Mesenchymal stem cell (in vitro differentiated cells and primary cell): ENCODE data around the gene RPP25.
"Not testable (repeated sequence)": the region's sequence is repeated elsewhere in the genome, so short reads cannot be mapped to it uniquely, and the experiment has no call there.

ENCODE experiments used
- DNase-seq: peaks from one replicate; pipeline ENCODE4 v3.0.0-alpha.2; 2013
- H2AFZ ChIP-seq: one replicate; pipeline ENCODE4 v1.6.1; 2013; ENCODE audit warnings: low read depth, mild to moderate bottlenecking, control low read depth, inconsistent platforms, low read length, moderate library complexity
- H2AK5ac ChIP-seq: 2 replicates; pipeline ENCODE4 v1.6.1; 2013; ENCODE audit warnings: low read length, moderate library complexity, mild to moderate bottlenecking, inconsistent platforms; ENCODE audit not compliant: severe bottlenecking
- H2BK120ac ChIP-seq: one replicate; pipeline ENCODE4 v1.6.1; 2013; ENCODE audit warnings: low read depth, mild to moderate bottlenecking, inconsistent platforms, low read length, moderate library complexity
- H2BK12ac ChIP-seq, 2 experiments: one replicate each; pipeline ENCODE4 v1.6.1; 2013; ENCODE audit warnings: inconsistent platforms in 2 of 2, low read length in 2 of 2, mild to moderate bottlenecking in 2 of 2, moderate library complexity in 2 of 2, control low read depth in 1 of 2
- H2BK15ac ChIP-seq: one replicate; pipeline ENCODE4 v1.6.1; 2013; ENCODE audit warnings: mild to moderate bottlenecking, low read depth, inconsistent platforms; ENCODE audit not compliant: poor library complexity, severe bottlenecking
- H2BK5ac ChIP-seq: 2 replicates; pipeline ENCODE4 v1.6.1; 2013; ENCODE audit warnings: low read depth, mild to moderate bottlenecking, low read length, control low read depth, inconsistent platforms; ENCODE audit not compliant: poor library complexity, severe bottlenecking
- H3K14ac ChIP-seq, 2 experiments: one replicate each; pipeline ENCODE4 v1.6.1; 2013; ENCODE audit warnings: inconsistent platforms in 2 of 2, low read length in 2 of 2, control low read depth in 1 of 2, mild to moderate bottlenecking in 1 of 2, moderate library complexity in 1 of 2
- H3K18ac ChIP-seq, 2 experiments: one replicate each; pipeline ENCODE4 v1.6.1; 2013; ENCODE audit warnings: inconsistent platforms in 2 of 2, low read length in 2 of 2, control low read depth in 1 of 2, low read depth in 1 of 2, mild to moderate bottlenecking in 1 of 2
- H3K23ac ChIP-seq, 2 experiments: one replicate each; pipeline ENCODE4 v1.6.1; 2013; ENCODE audit warnings: inconsistent platforms in 2 of 2, low read length in 2 of 2, mild to moderate bottlenecking in 2 of 2, moderate library complexity in 2 of 2, control low read depth in 1 of 2
- H3K27ac ChIP-seq: 2 replicates; pipeline ENCODE4 v1.5.1; 2013; ENCODE audit warnings: mild to moderate bottlenecking, moderate library complexity, low read length, control low read depth, inconsistent platforms; ENCODE audit not compliant: poor library complexity, severe bottlenecking
- H3K27me3 ChIP-seq, 2 experiments: 2 replicates each; pipeline versions ENCODE4 v1.6.1 to v1.7.0; 2013; ENCODE audit warnings: low read length in 2 of 2, mild to moderate bottlenecking in 2 of 2, moderate library complexity in 2 of 2, control low read depth in 1 of 2, inconsistent platforms in 1 of 2; ENCODE audit not compliant: control insufficient read depth in 1 of 2, insufficient read depth in 1 of 2
- H3K36me3 ChIP-seq, 2 experiments: 2 replicates each; pipeline versions ENCODE4 v1.6.1 to v1.7.0; 2013; ENCODE audit warnings: low read length in 2 of 2, control low read depth in 1 of 2, inconsistent platforms in 1 of 2, low read depth in 1 of 2, mild to moderate bottlenecking in 1 of 2; ENCODE audit not compliant: insufficient read depth in 2 of 2, control insufficient read depth in 1 of 2
- H3K4ac ChIP-seq, 2 experiments: one replicate each; pipeline ENCODE4 v1.6.1; 2013; ENCODE audit warnings: inconsistent platforms in 2 of 2, low read length in 2 of 2, mild to moderate bottlenecking in 2 of 2, moderate library complexity in 2 of 2, control low read depth in 1 of 2, low read depth in 1 of 2
- H3K4me1 ChIP-seq: 2 replicates; pipeline ENCODE4 v1.6.1; 2013; ENCODE audit warnings: low read depth, low read length, control low read depth; ENCODE audit not compliant: control insufficient read depth, insufficient read depth
- H3K4me2 ChIP-seq: 2 replicates; pipeline ENCODE4 v1.6.1; 2013; ENCODE audit warnings: low read length, mild to moderate bottlenecking, inconsistent platforms; ENCODE audit not compliant: poor library complexity, severe bottlenecking
- H3K4me3 ChIP-seq, 2 experiments: 2 replicates each; pipeline versions ENCODE4 v1.5.1 to v1.7.0; 2013; ENCODE audit warnings: low read length in 2 of 2, mild to moderate bottlenecking in 2 of 2, control low read depth in 1 of 2, low read depth in 1 of 2; ENCODE audit not compliant: insufficient read depth in 1 of 2
- H3K79me1 ChIP-seq: replicated peaks from 2 replicates; pipeline ENCODE4 v1.6.1; 2013; ENCODE audit warnings: mild to moderate bottlenecking, control low read depth, low read length, inconsistent platforms; ENCODE audit not compliant: poor library complexity, severe bottlenecking
- H3K9ac ChIP-seq: 2 replicates; pipeline ENCODE4 v1.7.0; 2013; ENCODE audit warnings: mild to moderate bottlenecking, low read length, moderate library complexity
- H3K9me3 ChIP-seq: 2 replicates; pipeline ENCODE4 v1.7.0; 2013; ENCODE audit warnings: mild to moderate bottlenecking, low read length; ENCODE audit not compliant: control insufficient read depth
- H4K8ac ChIP-seq: one replicate; pipeline ENCODE4 v1.6.1; 2013; ENCODE audit warnings: inconsistent platforms, mild to moderate bottlenecking, low read length, moderate library complexity
- H4K91ac ChIP-seq: one replicate; pipeline ENCODE4 v1.6.1; 2013; ENCODE audit warnings: mild to moderate bottlenecking, low read length, inconsistent platforms
- WGBS: methylation state at CpG from one replicate; pipeline ENCODE4 v1.1.7; 2013; ENCODE audit warnings: mixed read lengths; 5-methylcytosine and 5-hydroxymethylcytosine counted together

The RPP25 gene

DNA sequence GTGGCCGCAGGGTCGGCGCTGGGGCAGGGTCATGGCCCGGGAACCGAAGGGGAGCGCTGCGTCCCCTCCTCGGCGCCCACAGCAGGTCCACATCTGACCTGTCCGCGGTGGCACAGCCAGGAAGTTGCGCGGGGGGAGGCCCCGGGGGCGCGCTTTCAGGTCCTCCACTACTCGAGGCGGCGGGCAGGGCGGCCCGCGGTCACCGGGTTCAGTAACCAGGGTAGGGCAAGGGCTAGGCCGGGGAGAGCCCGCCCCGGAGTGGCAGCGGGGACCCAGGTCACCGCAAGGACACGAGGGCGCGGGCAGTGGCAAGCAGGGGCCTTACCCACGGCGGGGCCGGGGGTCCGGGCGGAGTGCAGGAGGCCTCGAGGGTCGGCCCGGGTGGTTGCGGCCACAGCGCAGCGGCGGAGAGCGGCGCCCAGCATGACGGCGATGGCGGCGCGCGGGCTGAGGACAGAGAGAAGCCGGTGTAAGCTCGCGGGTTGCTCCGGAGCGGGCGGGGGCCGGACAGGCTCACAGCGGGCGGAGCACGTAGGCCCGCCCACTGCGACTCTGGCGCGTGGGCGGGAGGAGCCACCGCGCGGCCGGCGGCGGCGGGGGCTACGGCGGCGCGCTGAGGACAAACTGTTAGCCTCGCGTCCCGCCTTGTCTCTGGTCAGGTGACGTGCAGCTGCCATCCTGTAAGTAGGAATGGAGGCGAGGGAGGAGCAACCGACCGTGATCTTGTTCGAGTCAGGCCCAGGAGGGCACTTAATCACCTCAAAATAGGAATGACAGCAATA is 18.8 kb downstream of the RPP25 start, which contains the start of gene COX5A:
TSS of gene COX5A (minus strand) at position 484 of the 782 bp plus-strand sequence. CDS start at position 425, 59 bp downstream.
- Histone ChIP-seq H4K8ac (peak within 1 kb of the TSS; percentile 97), H3K4ac (peak within 1 kb of the TSS; percentile 93 to 96), H3K79me1 (no peaks in the 10 kb centered on the region), H2AK5ac (no peak within 1 kb of the TSS), H3K4me3 (peak within 1 kb of the TSS; percentile 100), H2BK12ac (peak within 1 kb of the TSS in 1 of 2 experiments; percentile 94), H2BK15ac (peak within 1 kb of the TSS; percentile 82), H3K36me3 (peaks cover 0 to 6% of the 10 kb centered on the region in 2 experiments), H4K91ac (peak within 1 kb of the TSS; percentile 93), H2BK120ac (peak within 1 kb of the TSS; percentile 82), H3K14ac (peak within 1 kb of the TSS in 1 of 2 experiments; percentile 99), H3K27me3 (no peaks in the 10 kb centered on the region), H3K23ac (peak within 1 kb of the TSS in 1 of 2 experiments; percentile 98), H3K27ac (peak within 1 kb of the TSS; percentile 3), H2BK5ac (peak within 1 kb of the TSS; percentile 71), H3K9ac (peak within 1 kb of the TSS; percentile 96), H3K4me2 (peak within 1 kb of the TSS; percentile 81), H3K18ac (peak within 1 kb of the TSS; percentile 88 to 98), H3K9me3 (no peaks in the 10 kb centered on the region), H2AFZ (peak within 1 kb of the TSS; percentile 98), H3K4me1 (peaks cover 3% of the 10 kb centered on the region)
- peak; percentile 94 for DNase-seq
- WGBS = under 1% methylated on average over 69 of the region's 85 CpGs

DNA sequence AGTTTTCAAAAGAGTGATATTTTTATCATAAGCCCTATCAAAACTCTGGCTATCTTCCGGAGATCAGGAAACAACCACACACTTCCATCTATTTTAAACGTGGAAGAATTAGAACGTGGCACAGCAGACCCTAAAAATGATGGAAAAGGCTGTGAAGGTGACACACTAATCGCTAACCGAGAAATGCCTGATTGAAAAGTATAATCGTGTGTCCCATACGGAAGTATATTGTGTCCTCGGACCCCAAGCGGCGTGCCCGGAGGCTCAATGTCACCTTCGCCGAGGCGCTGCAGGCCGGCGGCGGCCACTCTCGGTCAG is 19.3 kb downstream of the RPP25 start:
- H3K9me3 ChIP-seq = no peaks in the 10 kb centered on the region
- peak overlapping the region; percentile 98 for H2AFZ ChIP-seq
- peak overlapping the region in 1 of 2 experiments; percentile 99 for H3K14ac ChIP-seq
- WGBS = under 1% methylated on average over 17 of the region's 18 CpGs
- H3K36me3 ChIP-seq = peaks cover 0 to 6% of the 10 kb centered on the region in 2 experiments
- H3K4me3 ChIP-seq = peak overlapping the region; percentile 100
- H2BK12ac ChIP-seq = peak overlapping the region in 1 of 2 experiments; percentile 94
- peak overlapping the region; percentile 3 for H3K27ac ChIP-seq
- H3K18ac ChIP-seq = peak overlapping the region; percentile 88 to 98
- H3K4ac ChIP-seq = peak overlapping the region; percentile 93 to 96
- no peaks in the 10 kb centered on the region for H3K27me3 ChIP-seq
- no peak for DNase-seq
- no peak overlapping the region for H2BK5ac ChIP-seq
- H4K8ac ChIP-seq = peak overlapping the region; percentile 97
- no peak overlapping the region for H2AK5ac ChIP-seq
- H2BK15ac ChIP-seq = peak overlapping the region; percentile 82
- peak overlapping the region; percentile 96 for H3K9ac ChIP-seq
- H2BK120ac ChIP-seq = peak overlapping the region; percentile 82
- peak overlapping the region in 1 of 2 experiments; percentile 98 for H3K23ac ChIP-seq
- peak overlapping the region; percentile 81 for H3K4me2 ChIP-seq
- peak overlapping the region; percentile 93 for H4K91ac ChIP-seq
- peaks cover 3% of the 10 kb centered on the region for H3K4me1 ChIP-seq
- no peaks in the 10 kb centered on the region for H3K79me1 ChIP-seq

DNA sequence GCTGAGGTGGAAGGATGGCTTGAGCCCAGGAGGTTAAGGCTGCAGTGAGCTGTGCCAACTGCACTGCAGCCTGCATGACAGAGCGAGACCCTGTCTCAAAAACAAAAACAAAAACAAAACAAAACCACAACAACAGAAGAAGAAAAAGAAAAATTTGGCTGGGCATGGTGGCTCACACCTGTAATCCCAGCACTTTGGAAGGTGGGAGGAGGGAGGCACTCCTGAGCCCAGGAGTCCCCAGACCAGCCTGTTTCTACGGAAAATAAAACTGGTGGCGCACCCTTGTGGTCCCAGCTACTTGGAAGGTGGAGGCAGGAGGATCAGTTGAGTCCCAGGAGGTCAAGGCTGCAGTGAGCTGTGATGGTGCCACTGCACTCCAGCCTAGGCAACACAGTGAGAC is 21.4 kb downstream of the RPP25 start:
- Histone ChIP-seq H3K36me3 (peaks cover 8 to 12% of the 10 kb centered on the region in 2 experiments), H3K9ac (peak overlapping the region; percentile 15)
- not testable (repeated sequence) for H3K4ac ChIP-seq, H3K4me1 ChIP-seq, H2BK15ac ChIP-seq, DNase-seq, H3K27me3 ChIP-seq, H3K4me3 ChIP-seq, H4K91ac ChIP-seq, H3K14ac ChIP-seq, H2AK5ac ChIP-seq, H2AFZ ChIP-seq, H3K23ac ChIP-seq, H2BK120ac ChIP-seq, H3K79me1 ChIP-seq, H3K18ac ChIP-seq, H2BK5ac ChIP-seq, H3K27ac ChIP-seq, H3K9me3 ChIP-seq, H4K8ac ChIP-seq, H2BK12ac ChIP-seq, H3K4me2 ChIP-seq
- 82% methylated on average over 2 of the region's 3 CpGs for WGBS

DNA sequence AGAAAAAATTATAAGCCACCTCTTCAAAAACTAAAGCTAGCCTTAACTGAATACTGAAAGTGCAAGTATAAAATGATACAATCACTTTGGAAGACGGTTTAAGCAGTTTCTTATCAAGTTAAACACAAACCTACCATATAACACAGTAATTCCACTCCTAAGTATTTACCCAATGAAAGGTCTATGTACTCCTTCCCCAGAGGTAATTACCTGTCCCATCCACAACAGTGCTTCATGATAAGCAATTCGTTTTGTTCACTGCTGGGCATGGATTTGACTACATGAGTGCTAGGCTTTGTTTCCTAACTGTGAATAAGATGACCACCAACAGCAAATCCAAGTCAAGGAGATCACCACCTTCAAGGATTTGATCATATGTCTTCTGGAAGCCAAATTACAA is 23.0 kb downstream of the RPP25 start:
- no peak overlapping the region for H3K9ac ChIP-seq
- DNase-seq = no peak
- H3K4ac ChIP-seq = no peak overlapping the region
- H3K4me1 ChIP-seq = peaks cover 3% of the 10 kb centered on the region
- no peak overlapping the region for H3K27ac ChIP-seq
- H3K9me3 ChIP-seq = no peaks in the 10 kb centered on the region
- no peak overlapping the region for H4K91ac ChIP-seq
- no peak overlapping the region for H2BK12ac ChIP-seq
- H2AFZ ChIP-seq = no peak overlapping the region
- no peak overlapping the region for H2BK15ac ChIP-seq
- no peak overlapping the region for H3K4me3 ChIP-seq
- no peak overlapping the region for H2BK5ac ChIP-seq
- H3K23ac ChIP-seq = no peak overlapping the region
- peaks cover 19 to 21% of the 10 kb centered on the region in 2 experiments for H3K36me3 ChIP-seq
- H4K8ac ChIP-seq = no peak overlapping the region
- H2AK5ac ChIP-seq = no peak overlapping the region
- WGBS = 93% methylated on average over 2 of the region's 2 CpGs
- no peak overlapping the region for H2BK120ac ChIP-seq
- no peaks in the 10 kb centered on the region for H3K27me3 ChIP-seq
- H3K4me2 ChIP-seq = no peak overlapping the region
- H3K18ac ChIP-seq = no peak overlapping the region
- H3K14ac ChIP-seq = no peak overlapping the region
- peaks cover 6% of the 10 kb centered on the region for H3K79me1 ChIP-seq
